SK-N-SH treated with all-trans-retinoic acid at 6 μM for 48 hours (cell line): ENCODE data around the gene DOCK7.

Experiments used
- CSDC2 ChIP-seq: fragments of 250-450 bp; sonication (Bioruptor Pico); IDR thresholded peaks from 2 replicates; pipeline ENCODE4 v1.5.0; 2020; ENCODE audit warnings: mild to moderate bottlenecking, moderate library complexity
- GLIS3 ChIP-seq: fragments of 250-450 bp; sonication (Bioruptor Pico); IDR thresholded peaks from 2 replicates; pipeline ENCODE4 v1.5.0; 2020; ENCODE audit warnings: mild to moderate bottlenecking, moderate library complexity
- ISL1 ChIP-seq: fragments of 250-450 bp; sonication (Bioruptor Pico); IDR thresholded peaks from 2 replicates; pipeline ENCODE4 v2.1.2; 2022; ENCODE audit warnings: mild to moderate bottlenecking, moderate library complexity
- PATZ1 ChIP-seq: fragments of 250-450 bp; sonication (Bioruptor Pico); IDR thresholded peaks from 2 replicates; pipeline ENCODE4 v1.8.0; 2020; ENCODE audit warnings: mild to moderate bottlenecking, moderate library complexity, borderline replicate concordance
- RARB ChIP-seq: fragments of 250-450 bp; sonication (Bioruptor Pico); IDR thresholded peaks from 2 replicates; pipeline ENCODE4 v1.8.0; 2021; ENCODE audit warnings: mild to moderate bottlenecking, moderate library complexity
- SNAI2 ChIP-seq: fragments of 250-450 bp; sonication (Bioruptor Pico); IDR thresholded peaks from 2 replicates; pipeline ENCODE4 v1.5.0; 2020; ENCODE audit warnings: mild to moderate bottlenecking, moderate library complexity
- ZC3H10 ChIP-seq: fragments of 250-450 bp; sonication (Bioruptor Pico); IDR thresholded peaks from 2 replicates; pipeline ENCODE4 v1.5.1; 2021; ENCODE audit warnings: mild to moderate bottlenecking, moderate library complexity
- ZFP3 ChIP-seq: fragments of 250-450 bp; sonication (Bioruptor Pico); IDR thresholded peaks from 2 replicates; pipeline ENCODE4 v1.5.0; 2020; ENCODE audit warnings: mild to moderate bottlenecking, moderate library complexity
- ZFP30 ChIP-seq: fragments of 450-650 bp; formaldehyde crosslinking; IDR thresholded peaks from 2 replicates; pipeline ENCODE4 v1.5.0; 2022; ENCODE audit warnings: mild to moderate bottlenecking, moderate library complexity
- ZNF565 ChIP-seq: fragments of 450-650 bp; formaldehyde crosslinking; conservative IDR thresholded peaks from 2 replicates; pipeline ENCODE4 v1.5.0; 2020; ENCODE audit warnings: low read depth, mild to moderate bottlenecking, moderate library complexity
- ZNF8 ChIP-seq: fragments of 450-650 bp; formaldehyde crosslinking; IDR thresholded peaks from 2 replicates; pipeline ENCODE4 v1.5.0; 2020; ENCODE audit warnings: mild to moderate bottlenecking, moderate library complexity
- TF ChIP-seq, protein P1 (sequence below): fragments of 250-450 bp; sonication (Bioruptor Pico); IDR thresholded peaks from 2 replicates; pipeline ENCODE4 v1.5.1; 2020; ENCODE audit warnings: low read depth, mild to moderate bottlenecking, moderate library complexity
- TF ChIP-seq, protein P2 (sequence below): fragments of 250-450 bp; sonication (Bioruptor Pico); IDR thresholded peaks from 2 replicates; pipeline ENCODE4 v1.5.0; 2020; ENCODE audit warnings: mild to moderate bottlenecking, moderate library complexity
- TF ChIP-seq, protein P3 (sequence below): fragments of 250-450 bp; sonication (Bioruptor Pico); IDR thresholded peaks from 2 replicates; pipeline ENCODE4 v1.5.1; 2021; ENCODE audit warnings: mild to moderate bottlenecking, moderate library complexity

- no peak for TF ChIP-seq RARB (CRISPR knock-in tag)
- no peak for TF ChIP-seq ZNF565 (CRISPR knock-in tag)
- 0 out of 2 replicates have a peak, but pooled peaks have one; percentile 37 for TF ChIP-seq ISL1 (CRISPR knock-in tag)
- TF ChIP-seq ZC3H10 (CRISPR knock-in tag), result no peak
- TF ChIP-seq PATZ1 (CRISPR knock-in tag), result no peak
- no peak for TF ChIP-seq GLIS3 (CRISPR knock-in tag)
- TF ChIP-seq ZNF8 (CRISPR knock-in tag), result no peak
- TF ChIP-seq, protein P1, sequence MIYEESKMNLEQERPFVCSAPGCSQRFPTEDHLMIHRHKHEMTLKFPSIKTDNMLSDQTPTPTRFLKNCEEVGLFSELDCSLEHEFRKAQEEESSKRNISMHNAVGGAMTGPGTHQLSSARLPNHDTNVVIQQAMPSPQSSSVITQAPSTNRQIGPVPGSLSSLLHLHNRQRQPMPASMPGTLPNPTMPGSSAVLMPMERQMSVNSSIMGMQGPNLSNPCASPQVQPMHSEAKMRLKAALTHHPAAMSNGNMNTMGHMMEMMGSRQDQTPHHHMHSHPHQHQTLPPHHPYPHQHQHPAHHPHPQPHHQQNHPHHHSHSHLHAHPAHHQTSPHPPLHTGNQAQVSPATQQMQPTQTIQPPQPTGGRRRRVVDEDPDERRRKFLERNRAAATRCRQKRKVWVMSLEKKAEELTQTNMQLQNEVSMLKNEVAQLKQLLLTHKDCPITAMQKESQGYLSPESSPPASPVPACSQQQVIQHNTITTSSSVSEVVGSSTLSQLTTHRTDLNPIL (CRISPR knock-in tag), result no peak
- TF ChIP-seq, protein P2, sequence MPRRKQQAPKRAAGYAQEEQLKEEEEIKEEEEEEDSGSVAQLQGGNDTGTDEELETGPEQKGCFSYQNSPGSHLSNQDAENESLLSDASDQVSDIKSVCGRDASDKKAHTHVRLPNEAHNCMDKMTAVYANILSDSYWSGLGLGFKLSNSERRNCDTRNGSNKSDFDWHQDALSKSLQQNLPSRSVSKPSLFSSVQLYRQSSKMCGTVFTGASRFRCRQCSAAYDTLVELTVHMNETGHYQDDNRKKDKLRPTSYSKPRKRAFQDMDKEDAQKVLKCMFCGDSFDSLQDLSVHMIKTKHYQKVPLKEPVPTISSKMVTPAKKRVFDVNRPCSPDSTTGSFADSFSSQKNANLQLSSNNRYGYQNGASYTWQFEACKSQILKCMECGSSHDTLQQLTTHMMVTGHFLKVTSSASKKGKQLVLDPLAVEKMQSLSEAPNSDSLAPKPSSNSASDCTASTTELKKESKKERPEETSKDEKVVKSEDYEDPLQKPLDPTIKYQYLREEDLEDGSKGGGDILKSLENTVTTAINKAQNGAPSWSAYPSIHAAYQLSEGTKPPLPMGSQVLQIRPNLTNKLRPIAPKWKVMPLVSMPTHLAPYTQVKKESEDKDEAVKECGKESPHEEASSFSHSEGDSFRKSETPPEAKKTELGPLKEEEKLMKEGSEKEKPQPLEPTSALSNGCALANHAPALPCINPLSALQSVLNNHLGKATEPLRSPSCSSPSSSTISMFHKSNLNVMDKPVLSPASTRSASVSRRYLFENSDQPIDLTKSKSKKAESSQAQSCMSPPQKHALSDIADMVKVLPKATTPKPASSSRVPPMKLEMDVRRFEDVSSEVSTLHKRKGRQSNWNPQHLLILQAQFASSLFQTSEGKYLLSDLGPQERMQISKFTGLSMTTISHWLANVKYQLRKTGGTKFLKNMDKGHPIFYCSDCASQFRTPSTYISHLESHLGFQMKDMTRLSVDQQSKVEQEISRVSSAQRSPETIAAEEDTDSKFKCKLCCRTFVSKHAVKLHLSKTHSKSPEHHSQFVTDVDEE, result 0 out of 2 replicates have a peak, but pooled peaks have one; percentile 36
- TF ChIP-seq, protein P3, sequence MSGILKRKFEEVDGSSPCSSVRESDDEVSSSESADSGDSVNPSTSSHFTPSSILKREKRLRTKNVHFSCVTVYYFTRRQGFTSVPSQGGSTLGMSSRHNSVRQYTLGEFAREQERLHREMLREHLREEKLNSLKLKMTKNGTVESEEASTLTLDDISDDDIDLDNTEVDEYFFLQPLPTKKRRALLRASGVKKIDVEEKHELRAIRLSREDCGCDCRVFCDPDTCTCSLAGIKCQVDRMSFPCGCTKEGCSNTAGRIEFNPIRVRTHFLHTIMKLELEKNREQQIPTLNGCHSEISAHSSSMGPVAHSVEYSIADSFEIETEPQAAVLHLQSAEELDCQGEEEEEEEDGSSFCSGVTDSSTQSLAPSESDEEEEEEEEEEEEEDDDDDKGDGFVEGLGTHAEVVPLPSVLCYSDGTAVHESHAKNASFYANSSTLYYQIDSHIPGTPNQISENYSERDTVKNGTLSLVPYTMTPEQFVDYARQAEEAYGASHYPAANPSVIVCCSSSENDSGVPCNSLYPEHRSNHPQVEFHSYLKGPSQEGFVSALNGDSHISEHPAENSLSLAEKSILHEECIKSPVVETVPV (CRISPR knock-in tag), result no peak
- TF ChIP-seq ZFP3 (CRISPR knock-in tag), result no peak
- TF ChIP-seq CSDC2 (CRISPR knock-in tag), result no peak
- no peak for TF ChIP-seq SNAI2 (CRISPR knock-in tag)
- TF ChIP-seq ZFP30 (CRISPR knock-in tag), result no peak
Observed at GRCh38 chr1:62716397-62716796, 28.2 kb upstream of the DOCK7 start.
